Mucosa of stomach (tissue), 1 donor: Measurements from ENCODE around the gene HOXA10.

Experiments used
- H3K27me3 ChIP-seq: one replicate; pipeline ENCODE4 v1.7.0; 2013; ENCODE audit warnings: mild to moderate bottlenecking, low read length; ENCODE audit not compliant: control insufficient read depth, insufficient read depth
- H3K36me3 ChIP-seq: one replicate; pipeline ENCODE4 v1.7.0; 2013; ENCODE audit warnings: low read length; ENCODE audit not compliant: control insufficient read depth, insufficient read depth
- H3K4me1 ChIP-seq: one replicate; pipeline ENCODE4 v1.7.0; 2013; ENCODE audit warnings: mild to moderate bottlenecking, low read length; ENCODE audit not compliant: control insufficient read depth, insufficient read depth
- H3K4me3 ChIP-seq: one replicate; pipeline ENCODE4 v1.7.0; 2013; ENCODE audit warnings: low read length
- H3K9ac ChIP-seq: one replicate; pipeline ENCODE4 v1.7.0; 2013; ENCODE audit warnings: mild to moderate bottlenecking, low read length, moderate library complexity
- H3K9me3 ChIP-seq: one replicate; pipeline ENCODE4 v1.7.0; 2013; ENCODE audit warnings: mild to moderate bottlenecking, low read length, moderate library complexity; ENCODE audit not compliant: control insufficient read depth
- donor health status: Pancreatic carcinoma.

HOXA10 gene

GRCh38 chr7:27185854-27186667 is 11.9 kb upstream of the HOXA10 start:
- H3K4me1 ChIP-seq = peaks cover 32% of the 10 kb centered on the region
- no peak overlapping the region for H3K4me3 ChIP-seq
- no peaks in the 10 kb centered on the region for H3K9me3 ChIP-seq
- H3K27me3 ChIP-seq = peaks cover 96% of the 10 kb centered on the region
- no peak overlapping the region for H3K9ac ChIP-seq
- H3K36me3 ChIP-seq = no peaks in the 10 kb centered on the region

- Histone ChIP-seq H3K4me3 (no peak within 1 kb of the TSS), H3K27me3 (peaks cover 96% of the 10 kb centered on the region), H3K36me3 (no peaks in the 10 kb centered on the region), H3K9ac (no peak within 1 kb of the TSS), H3K4me1 (peaks cover 32% of the 10 kb centered on the region), H3K9me3 (no peaks in the 10 kb centered on the region)
These were observed 11.1 kb upstream of the HOXA10 start, which contains the start of gene HOXA11 for GRCh38 chr7:27185013-27185853. Gene HOXA11, minus strand, starts transcription at chr7:27185232. Its CDS starts 88 bp downstream, at chr7:27185144.

GRCh38 chr7:27184337-27185012 is 10.4 kb upstream of the HOXA10 start:
- Histone ChIP-seq H3K36me3 (no peaks in the 10 kb centered on the region), H3K9me3 (no peaks in the 10 kb centered on the region), H3K27me3 (peaks cover 96% of the 10 kb centered on the region), H3K4me3 (no peak overlapping the region), H3K9ac (no peak overlapping the region), H3K4me1 (peaks cover 38% of the 10 kb centered on the region)

- Histone ChIP-seq H3K4me1 (peaks cover 38% of the 10 kb centered on the region), H3K36me3 (no peaks in the 10 kb centered on the region), H3K9ac (no peak overlapping the region), H3K27me3 (peaks cover 96% of the 10 kb centered on the region), H3K9me3 (no peaks in the 10 kb centered on the region), H3K4me3 (no peak overlapping the region)
These were observed 9.7 kb upstream of the HOXA10 start for GRCh38 chr7:27183682-27184336.

- Histone ChIP-seq H3K9ac (no peak overlapping the region), H3K9me3 (no peaks in the 10 kb centered on the region), H3K27me3 (peaks cover 96% of the 10 kb centered on the region), H3K36me3 (no peaks in the 10 kb centered on the region), H3K4me1 (peaks cover 30% of the 10 kb centered on the region), H3K4me3 (no peak overlapping the region)
These were observed 9.0 kb upstream of the HOXA10 start for GRCh38 chr7:27182861-27183681.

GRCh38 chr7:27182285-27182841 is 8.2 kb upstream of the HOXA10 start:
- Histone ChIP-seq H3K4me3 (no peak overlapping the region), H3K4me1 (peaks cover 24% of the 10 kb centered on the region), H3K27me3 (peaks cover 96% of the 10 kb centered on the region), H3K9ac (no peak overlapping the region), H3K9me3 (no peaks in the 10 kb centered on the region), H3K36me3 (no peaks in the 10 kb centered on the region)

- H3K4me3 ChIP-seq = no peak overlapping the region
- H3K36me3 ChIP-seq = no peaks in the 10 kb centered on the region
- no peak overlapping the region for H3K9ac ChIP-seq
- peaks cover 24% of the 10 kb centered on the region for H3K4me1 ChIP-seq
- H3K27me3 ChIP-seq = peaks cover 96% of the 10 kb centered on the region
- no peaks in the 10 kb centered on the region for H3K9me3 ChIP-seq
These were observed 7.7 kb upstream of the HOXA10 start for GRCh38 chr7:27181795-27182275.

- peaks cover 97% of the 10 kb centered on the region for H3K27me3 ChIP-seq
- H3K9ac ChIP-seq = no peak overlapping the region
- peaks cover 24% of the 10 kb centered on the region for H3K4me1 ChIP-seq
- H3K36me3 ChIP-seq = no peaks in the 10 kb centered on the region
- no peaks in the 10 kb centered on the region for H3K9me3 ChIP-seq
- H3K4me3 ChIP-seq = no peak overlapping the region
These were observed 6.6 kb upstream of the HOXA10 start for GRCh38 chr7:27180431-27181420.

- no peaks in the 10 kb centered on the region for H3K9me3 ChIP-seq
- no peak overlapping the region for H3K9ac ChIP-seq
- peaks cover 97% of the 10 kb centered on the region for H3K27me3 ChIP-seq
- H3K4me3 ChIP-seq = no peak overlapping the region
- no peaks in the 10 kb centered on the region for H3K36me3 ChIP-seq
- H3K4me1 ChIP-seq = peaks cover 19% of the 10 kb centered on the region
These were observed 5.6 kb upstream of the HOXA10 start for GRCh38 chr7:27179503-27180430.
